ENCODE results near the gene SLC35G6. TPM values are rescaled to one million over a fixed set of nuclear protein-coding genes. Genes with fewer than 3 reads are reported as not detected.

SLC35G6 gene
- total and polyA plus RNA-seq, 4 donors: not detected

- DNase-seq (ENCODE audit: low spot score): no peak
- peaks cover 0 to 3% (median 0%) of the 10 kb centered on the region in 4 donors for H3K27me3 ChIP-seq (ENCODE audit: control insufficient read depth in 4 of 4, insufficient read depth in 4 of 4, low read length in 3 of 4)
- peak overlapping the region in 1 of 2 donors; percentile 69 for H3K27ac ChIP-seq (ENCODE audit: low read depth in 1 of 2, low read length in 2 of 2)
- no peaks in the 10 kb centered on the region for H3K9me3 ChIP-seq (ENCODE audit: control insufficient read depth in 4 of 4, low read length in 3 of 4)
- no peaks in the 10 kb centered on the region for H3K36me3 ChIP-seq (ENCODE audit: control insufficient read depth in 4 of 4, insufficient read depth in 3 of 4, low read depth in 1 of 4, low read length in 3 of 4)
- H3K4me3 ChIP-seq (ENCODE audit: low read depth in 1 of 3, low read length in 3 of 3): peak overlapping the region in 1 of 3 donors; percentile 31
- H3K9ac ChIP-seq (ENCODE audit: low read depth in 1 of 2, low read length in 2 of 2): no peak overlapping the region
- TF ChIP-seq YY1 (IDR thresholded peaks at IDR 0.05) (no peak), ATF3 (IDR thresholded peaks at IDR 0.05) (no peak), MAX (IDR thresholded peaks at IDR 0.05) (no peak), REST (IDR thresholded peaks at IDR 0.05) (no peak), GABPA (IDR thresholded peaks at IDR 0.05 in 1 of 2, conservative IDR thresholded peaks at IDR 0.05 in 1 of 2) (no peak)
- WGBS: 25% methylated on average over 31 of the region's 31 CpGs
- H3K4me1 ChIP-seq (ENCODE audit: control insufficient read depth in 4 of 4, insufficient read depth in 4 of 4, low read length in 3 of 4): peaks cover 20 to 48% (median 39%) of the 10 kb centered on the region in 4 donors
Observed at GRCh38 chr17:7437369-7437863, 43.8 kb upstream of the SLC35G6 start.

GRCh38 chr17:7437950-7438614 is 43.2 kb upstream of the SLC35G6 start:
- Histone ChIP-seq H3K9ac (ENCODE audit: low read depth in 1 of 2, low read length in 2 of 2) (no peak overlapping the region), H3K36me3 (ENCODE audit: control insufficient read depth in 4 of 4, insufficient read depth in 3 of 4, low read depth in 1 of 4, low read length in 3 of 4) (no peaks in the 10 kb centered on the region), H3K9me3 (ENCODE audit: control insufficient read depth in 4 of 4, low read length in 3 of 4) (no peaks in the 10 kb centered on the region), H3K4me1 (ENCODE audit: control insufficient read depth in 4 of 4, insufficient read depth in 4 of 4, low read length in 3 of 4) (peaks cover 20 to 48% (median 39%) of the 10 kb centered on the region in 4 donors), H3K27ac (ENCODE audit: low read depth in 1 of 2, low read length in 2 of 2) (no peak overlapping the region), H3K4me3 (ENCODE audit: low read depth in 1 of 3, low read length in 3 of 3) (peak overlapping the region in 1 of 3 donors; percentile 26), H3K27me3 (ENCODE audit: control insufficient read depth in 4 of 4, insufficient read depth in 4 of 4, low read length in 3 of 4) (peaks cover 0 to 3% (median 0%) of the 10 kb centered on the region in 4 donors)
- TF ChIP-seq RXRA (IDR thresholded peaks at IDR 0.05): no peak
- TF ChIP-seq HNF4G (IDR thresholded peaks at IDR 0.05): no peak
- no peak for TF ChIP-seq FOXA1 (IDR thresholded peaks at IDR 0.05)
- no peak for TF ChIP-seq EGR1 (IDR thresholded peaks at IDR 0.05; ENCODE audit: low read depth in 2 of 2)
- no peak for TF ChIP-seq REST (IDR thresholded peaks at IDR 0.05)
- no peak for TF ChIP-seq HNF4A (conservative IDR thresholded peaks at IDR 0.05)
- no peak for TF ChIP-seq SP1 (IDR thresholded peaks at IDR 0.05)
- TF ChIP-seq MAX (IDR thresholded peaks at IDR 0.05): no peak
- no peak for TF ChIP-seq JUND (IDR thresholded peaks at IDR 0.05)
- TF ChIP-seq GABPA (IDR thresholded peaks at IDR 0.05 in 1 of 2, conservative IDR thresholded peaks at IDR 0.05 in 1 of 2): no peak
- no peak for TF ChIP-seq RAD21 (IDR thresholded peaks at IDR 0.05)
- TF ChIP-seq FOXA2 (IDR thresholded peaks at IDR 0.05): no peak
- TF ChIP-seq YY1 (IDR thresholded peaks at IDR 0.05): no peak
- no peak for TF ChIP-seq ZBTB33 (IDR thresholded peaks at IDR 0.05)
- no peak for TF ChIP-seq NR2F2 (IDR thresholded peaks at IDR 0.05)
- TF ChIP-seq CTCF (IDR thresholded peaks at IDR 0.05; ENCODE audit: low read depth, low read length, missing input control): no peak
- TF ChIP-seq TAF1 (conservative IDR thresholded peaks at IDR 0.05): no peak
- no peak for TF ChIP-seq ATF3 (IDR thresholded peaks at IDR 0.05)
- peak; percentile 46 for DNase-seq (ENCODE audit: low spot score)
- WGBS: 42% methylated on average over 48 of the region's 48 CpGs

Data from liver (tissue), 9 donors.